HG03139 (cell line): ENCODE measurements around the gene BRMS1.
"Not testable (repeated sequence)": the region's sequence is repeated elsewhere in the genome, so short reads cannot be mapped to it uniquely, and the experiment has no call there.

ENCODE experiments used
- ATAC-seq: cut with Tn5 transposase; IDR thresholded peaks from one replicate; pipeline ENCODE4 v1.9.1; 2021; ENCODE audit not compliant: unreplicated experiment

BRMS1 gene

DNA sequence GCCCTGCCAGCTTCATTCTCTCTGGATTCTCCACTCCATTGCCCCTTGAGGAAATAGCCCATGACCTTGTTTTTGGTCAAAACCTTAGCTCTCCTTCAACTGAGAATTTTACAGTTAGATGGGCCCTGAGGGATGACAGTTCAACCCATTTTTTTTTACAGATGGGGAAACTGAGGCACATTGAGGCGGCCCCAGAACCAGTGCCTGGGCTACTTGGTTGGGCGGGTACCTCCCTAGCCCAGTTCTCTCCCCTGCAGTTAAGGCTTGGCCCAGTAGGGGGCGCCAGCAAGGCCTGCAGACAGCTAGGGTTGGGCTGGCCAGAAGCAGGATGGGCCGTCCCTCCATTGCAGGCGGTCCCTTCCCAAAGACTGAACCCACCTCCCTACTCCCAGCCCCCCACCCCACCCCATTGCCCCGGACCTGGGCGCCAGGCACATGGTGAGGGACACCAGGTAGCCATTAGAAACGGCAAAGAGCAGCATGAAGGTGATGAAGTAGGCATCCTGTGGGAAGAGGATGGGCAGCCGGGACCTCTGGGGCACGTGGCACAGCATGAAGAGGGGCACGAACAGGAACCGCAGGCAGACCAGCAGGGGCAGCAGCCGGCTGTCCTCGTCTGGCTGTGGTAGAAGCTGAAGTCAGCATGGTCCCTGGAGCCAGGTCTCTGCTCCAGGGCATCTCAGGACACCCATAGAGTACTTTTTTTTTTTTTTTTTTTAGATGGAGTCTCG, 19.1 kb upstream of the BRMS1 start:
- no peak for ATAC-seq

DNA sequence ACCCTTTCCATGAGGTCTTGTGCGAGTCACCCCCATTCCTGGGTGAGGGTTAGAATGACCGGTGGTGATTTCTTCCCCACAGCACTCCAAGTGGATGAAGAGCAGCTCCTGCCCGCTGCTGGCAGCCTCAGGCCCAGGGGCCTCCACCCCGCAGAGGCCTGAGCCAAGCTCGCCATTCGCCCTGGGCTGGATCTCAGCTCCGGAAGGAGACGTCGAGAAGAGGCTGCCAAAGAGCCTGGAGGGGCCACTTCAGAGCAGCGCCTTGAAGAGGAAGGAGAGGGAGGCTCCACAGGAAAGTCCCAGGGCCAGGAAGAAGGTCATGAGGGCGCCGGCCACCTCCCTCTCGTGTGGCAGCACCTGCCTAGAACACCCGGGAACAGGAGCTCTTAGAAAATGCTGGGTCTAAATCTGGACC, 18.3 kb upstream of the BRMS1 start:
- ATAC-seq, result no peak

DNA sequence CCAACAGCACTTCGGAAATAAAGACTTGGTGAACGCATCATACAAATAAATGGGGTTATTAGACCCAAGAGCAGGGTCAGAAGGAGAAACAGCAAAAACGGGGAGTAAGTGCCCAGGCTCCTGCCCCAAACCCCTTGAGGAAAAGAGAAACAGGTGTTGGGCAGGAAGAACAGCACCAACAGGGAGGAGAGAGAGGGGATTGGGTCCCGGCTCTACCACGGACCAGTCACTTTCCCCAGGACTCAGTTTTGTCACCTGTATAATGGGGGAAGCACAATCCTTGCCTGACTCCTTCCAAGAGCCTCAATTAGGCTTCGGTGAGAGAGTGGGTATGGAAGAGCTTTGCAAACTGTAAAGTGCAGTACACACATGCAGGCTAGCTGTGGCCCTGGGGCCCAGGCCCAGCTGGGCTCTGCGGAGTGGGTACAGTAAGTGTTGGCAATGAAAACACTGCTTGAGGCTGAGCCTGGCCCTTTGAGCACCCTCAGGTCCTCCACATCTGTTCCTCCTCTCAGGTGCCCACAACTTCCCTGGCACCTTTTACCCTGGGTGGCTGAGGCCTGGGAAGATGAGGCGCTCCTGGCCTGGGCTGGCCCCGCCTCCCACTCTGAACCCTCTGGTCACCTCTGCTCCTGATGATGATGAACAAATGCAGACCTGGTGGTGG, 17.7 kb upstream of the BRMS1 start:
- no peak for ATAC-seq

DNA sequence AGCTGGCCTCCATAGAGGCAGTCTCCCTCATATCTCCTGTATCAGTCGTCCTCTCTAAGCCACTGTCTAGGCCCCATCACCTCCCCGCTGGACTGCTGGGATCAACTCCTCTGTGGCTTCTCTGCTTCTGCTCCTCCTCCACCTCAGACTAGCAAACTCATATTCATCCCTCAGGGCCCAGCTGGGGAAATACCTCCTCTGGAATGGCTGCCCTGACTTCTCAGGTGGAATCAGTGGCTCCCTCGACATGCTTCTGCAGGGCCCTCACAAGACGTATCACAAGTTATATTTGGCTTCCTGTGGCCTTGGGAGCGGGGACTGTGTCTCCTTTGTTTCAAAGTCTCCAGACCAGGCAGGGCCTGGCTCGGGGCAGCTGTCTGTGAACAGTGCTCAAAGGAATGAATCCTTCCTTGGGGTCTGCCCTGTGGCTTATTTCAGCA, 16.6 kb upstream of the BRMS1 start:
- no peak for ATAC-seq

DNA sequence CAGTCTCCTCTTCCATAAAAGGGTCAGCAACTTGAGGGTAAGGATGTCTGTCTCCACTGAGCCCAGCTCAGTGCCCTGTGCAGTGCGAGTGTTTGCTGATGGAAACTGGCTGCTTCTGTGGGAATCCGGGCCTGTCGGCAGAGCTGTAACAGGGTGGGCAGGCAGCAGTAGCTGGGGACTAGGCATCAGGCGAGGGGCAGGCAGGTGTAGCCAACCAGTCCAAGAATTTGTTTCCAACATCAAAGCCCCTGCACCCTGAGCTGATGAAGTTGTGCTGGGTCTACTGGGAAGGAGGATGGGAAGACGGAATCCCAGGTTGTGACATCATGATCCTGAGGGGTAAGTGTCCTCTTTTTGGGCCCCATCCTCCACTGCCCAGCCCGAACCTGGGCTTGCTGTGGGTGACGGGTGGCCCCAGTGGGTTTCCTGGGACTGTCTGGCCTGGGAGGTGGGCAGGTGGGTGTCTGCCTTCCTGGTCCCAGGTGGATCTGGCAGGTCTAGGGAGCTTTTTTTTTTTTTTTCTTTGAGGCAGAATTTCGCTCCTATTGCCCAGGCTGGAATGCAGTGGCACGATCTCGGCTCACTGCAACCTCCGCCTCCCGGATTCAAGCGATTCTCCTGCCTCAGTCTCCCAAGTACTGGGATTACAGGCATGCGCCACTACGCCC, 15.6 kb upstream of the BRMS1 start:
- ATAC-seq, result no peak

DNA sequence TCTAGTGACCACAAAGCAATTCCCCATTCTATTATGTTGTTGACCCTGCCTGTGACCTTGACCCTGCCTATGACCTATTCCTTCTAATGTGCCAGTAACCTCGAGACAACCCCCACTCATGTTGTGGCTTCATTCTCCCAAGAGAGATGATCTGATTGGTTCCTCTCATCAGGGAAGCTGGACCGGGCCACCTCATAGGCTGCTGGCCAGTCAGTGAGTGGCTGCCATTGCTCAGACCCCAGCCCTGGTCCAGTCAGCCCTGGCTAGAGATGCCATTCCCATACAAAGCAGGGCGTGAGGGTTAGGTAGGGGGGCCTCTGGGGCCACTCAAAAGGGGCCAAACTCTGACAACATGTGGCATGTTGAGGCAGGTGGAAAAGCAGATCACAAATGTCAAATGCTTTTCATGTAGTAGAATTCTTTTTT, 14.8 kb upstream of the BRMS1 start:
- no peak for ATAC-seq

DNA sequence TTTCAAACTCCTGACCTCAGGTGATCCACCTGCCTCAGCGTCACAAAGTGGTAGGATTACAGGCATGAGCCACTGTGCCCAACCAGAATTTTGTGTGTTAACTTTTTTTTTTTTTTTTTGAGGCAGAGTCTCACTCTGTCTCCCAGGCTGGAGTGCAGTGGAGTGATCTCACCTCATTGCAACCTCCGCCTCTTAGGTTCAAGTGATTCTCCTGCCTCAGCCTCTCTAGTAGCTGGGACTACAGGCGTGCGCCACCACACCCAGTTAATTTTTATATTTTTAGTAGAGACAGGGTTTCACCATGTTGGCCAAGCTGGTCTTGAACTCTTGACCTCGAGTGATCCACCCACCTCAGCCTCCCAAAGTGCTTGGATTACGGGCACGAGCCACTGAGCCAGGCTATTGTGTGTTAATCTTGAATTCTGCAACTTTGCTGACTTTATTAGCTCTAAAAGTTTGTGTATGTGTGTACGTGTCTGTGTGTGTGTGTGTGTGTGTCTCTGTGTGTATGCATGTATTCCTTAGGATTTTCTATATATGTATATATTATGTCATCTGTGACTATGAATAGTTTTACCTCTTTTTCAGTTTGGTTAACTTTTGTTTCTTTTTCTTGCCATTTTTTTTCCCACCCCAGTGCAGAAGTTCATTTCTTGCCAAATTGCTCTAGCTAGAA, 5.8 kb upstream of the BRMS1 start:
- ATAC-seq, result not testable (repeated sequence)

DNA sequence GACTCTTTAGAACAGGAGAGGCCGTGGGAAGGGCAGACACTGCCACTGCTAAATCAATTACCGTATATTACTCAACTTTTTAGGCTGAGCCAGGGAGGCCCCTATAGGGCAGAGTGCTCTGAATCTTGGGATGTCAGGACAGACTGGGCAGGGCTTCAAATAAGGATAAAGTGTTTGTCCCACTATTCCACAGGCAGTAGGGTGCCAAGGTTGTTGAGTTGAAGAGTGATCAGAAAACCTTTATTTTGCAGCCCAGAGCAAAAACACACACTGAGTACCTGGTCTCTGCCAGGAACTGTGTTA, 4.1 kb upstream of the BRMS1 start:
- ATAC-seq, result no peak

DNA sequence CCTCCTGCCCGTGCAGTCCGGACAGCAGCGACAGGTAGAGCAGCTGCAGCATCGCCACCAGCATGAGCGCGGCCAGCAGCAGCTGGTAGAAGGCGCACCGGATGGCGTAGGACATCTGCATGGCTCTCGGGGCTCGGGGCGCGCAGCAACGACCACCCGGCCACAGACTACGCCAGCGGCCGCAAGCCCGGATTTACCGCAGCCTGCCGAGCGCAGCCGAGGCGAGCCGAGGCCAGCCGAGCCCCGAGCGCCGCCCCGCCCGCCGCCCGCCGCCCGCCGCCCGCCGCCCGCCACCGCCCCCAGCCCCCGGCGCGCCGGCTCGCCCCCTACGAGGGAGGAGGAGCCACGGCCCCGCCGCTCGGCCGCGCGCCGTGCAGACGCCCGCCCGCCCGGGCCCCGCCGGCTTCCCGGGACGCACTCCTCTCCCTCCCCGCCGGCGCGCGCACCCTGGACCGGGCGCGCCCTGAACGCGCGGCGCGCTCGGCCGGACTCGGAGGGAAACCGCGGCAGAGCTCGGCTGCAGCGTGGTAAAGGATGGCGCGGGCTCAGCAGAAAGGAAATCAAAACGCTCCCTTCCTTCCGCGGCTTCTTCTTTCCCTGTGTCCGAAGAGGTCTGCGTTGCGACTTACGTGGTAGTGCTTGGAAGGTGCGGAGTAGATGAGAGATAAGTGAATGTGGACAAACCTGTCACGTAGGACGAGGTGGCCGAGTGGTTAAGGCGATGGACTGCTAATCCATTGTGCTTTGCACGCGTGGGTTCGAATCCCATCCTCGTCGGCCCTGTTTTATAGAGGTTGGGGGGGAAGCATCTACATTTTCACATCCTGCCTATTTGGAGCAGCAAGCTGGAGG, 2.7 kb upstream of the BRMS1 start, which contains the start of gene B4GAT1:
TSS of gene B4GAT1 (minus strand) at position 205 of the 852 bp plus-strand sequence. CDS start at position 121, 84 bp downstream.
- ATAC-seq, result peak; percentile 39

DNA sequence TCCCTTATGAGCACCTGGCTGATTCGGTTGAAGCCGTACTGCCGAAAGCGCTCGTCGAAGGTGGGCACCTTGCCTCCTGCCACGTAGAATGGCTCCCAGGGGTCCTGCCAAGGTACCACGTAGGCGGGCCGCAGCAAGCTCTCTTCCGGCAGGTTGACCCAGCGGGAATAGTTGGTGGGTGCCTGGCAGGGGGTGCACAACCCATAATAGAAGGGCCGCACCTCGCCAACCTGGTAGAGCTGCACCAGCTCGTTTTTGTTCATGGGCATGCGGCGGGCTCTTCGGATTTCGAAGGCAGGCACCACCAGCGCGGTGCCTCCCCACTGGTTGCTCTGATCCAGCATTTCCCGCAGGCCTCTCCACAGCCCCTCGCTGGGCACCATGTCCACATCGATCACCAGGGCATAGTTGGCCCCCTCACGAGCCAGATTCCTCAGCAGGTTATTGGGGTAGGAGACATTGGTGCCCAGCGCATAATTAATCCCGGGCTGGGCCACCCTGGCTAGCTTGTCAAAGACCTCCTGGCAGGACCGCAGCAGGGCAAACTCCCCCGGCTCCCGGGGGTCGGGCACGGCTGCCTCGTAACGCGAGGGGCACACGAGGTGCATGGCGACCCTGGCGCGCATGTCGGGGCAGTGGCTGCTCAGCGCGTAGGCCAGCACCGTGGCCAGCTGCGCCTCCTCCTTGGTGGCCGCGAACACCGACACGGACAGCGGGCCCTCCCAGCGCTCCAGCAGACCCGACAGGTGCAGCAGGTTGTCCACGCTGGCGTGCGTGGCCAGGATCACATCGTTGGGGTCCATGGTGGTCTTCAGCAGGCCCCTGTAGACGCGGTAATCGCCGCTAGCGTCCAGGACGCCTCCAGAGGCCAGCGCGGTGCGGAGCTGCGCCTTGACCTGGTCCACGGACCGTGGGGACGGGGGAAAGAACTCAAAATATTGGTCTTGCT, 1.8 kb upstream of the BRMS1 start:
- no peak for ATAC-seq

DNA sequence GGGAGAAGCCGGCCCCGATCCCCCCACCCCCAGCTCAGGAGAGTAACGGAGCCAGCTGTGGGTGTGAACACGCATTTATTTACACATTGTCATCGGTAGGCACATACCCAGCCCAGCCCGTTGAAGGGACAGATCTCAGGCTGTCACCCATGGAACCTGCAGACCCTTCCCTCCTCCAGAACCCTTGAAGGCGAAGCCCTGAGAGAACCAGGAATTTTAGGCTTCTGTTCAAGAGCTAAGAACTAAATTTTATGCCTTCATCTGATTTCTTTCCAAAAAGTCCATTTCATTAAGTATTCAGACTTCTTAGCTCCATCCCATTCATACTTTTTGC, 379 bp upstream of the BRMS1 start:
- peak; percentile 3 for ATAC-seq

DNA sequence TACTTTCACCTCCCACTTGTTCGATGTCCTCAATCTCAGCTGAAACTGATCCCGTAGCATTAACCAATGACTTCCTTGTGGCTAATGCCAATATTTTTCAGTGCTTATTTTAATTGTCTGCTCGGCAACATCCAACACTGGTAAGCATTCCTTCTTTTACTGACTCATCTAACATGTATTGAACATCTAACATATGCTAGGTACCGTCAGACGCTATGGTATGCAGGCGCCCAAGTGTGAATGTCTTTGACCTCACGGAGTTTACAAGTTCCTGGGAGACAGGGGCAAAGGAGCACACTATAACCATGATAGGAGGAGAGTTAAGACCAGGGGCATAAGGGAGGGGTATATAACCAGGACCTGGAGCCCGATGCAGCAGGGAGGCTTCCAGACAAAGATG, 1.7 kb downstream of the BRMS1 start:
- no peak for ATAC-seq

DNA sequence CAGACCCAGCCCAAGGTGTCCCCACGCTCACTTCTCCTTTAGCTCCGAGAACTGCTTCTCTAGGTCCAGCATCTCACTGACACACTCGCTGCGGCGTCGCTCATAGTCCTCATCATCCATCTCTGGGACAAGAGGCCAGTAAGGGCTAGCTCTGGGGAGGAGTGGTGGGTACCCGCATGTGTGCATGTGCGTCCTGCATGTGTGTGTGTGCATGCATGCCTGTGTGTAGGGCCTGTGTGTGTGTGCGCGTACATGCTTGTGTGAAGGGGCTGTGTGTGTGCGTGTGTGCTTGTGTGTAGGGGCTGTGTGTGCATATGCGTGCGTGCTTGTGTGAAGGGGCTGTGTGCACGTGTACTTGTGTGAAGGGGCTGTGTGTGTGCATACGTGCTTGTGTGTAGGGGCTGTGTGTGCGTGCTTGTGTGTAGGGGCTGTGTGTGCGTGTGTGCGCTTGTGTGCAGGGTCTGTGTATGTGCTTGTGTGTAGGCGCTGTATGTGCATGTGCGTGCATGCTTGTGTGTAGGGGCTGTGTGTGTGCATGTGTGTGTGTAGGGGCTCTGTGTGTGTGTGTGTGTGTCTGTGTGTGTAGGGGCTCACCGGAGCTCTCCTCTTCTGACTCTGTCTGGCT, 3.3 kb downstream of the BRMS1 start:
- no peak for ATAC-seq

DNA sequence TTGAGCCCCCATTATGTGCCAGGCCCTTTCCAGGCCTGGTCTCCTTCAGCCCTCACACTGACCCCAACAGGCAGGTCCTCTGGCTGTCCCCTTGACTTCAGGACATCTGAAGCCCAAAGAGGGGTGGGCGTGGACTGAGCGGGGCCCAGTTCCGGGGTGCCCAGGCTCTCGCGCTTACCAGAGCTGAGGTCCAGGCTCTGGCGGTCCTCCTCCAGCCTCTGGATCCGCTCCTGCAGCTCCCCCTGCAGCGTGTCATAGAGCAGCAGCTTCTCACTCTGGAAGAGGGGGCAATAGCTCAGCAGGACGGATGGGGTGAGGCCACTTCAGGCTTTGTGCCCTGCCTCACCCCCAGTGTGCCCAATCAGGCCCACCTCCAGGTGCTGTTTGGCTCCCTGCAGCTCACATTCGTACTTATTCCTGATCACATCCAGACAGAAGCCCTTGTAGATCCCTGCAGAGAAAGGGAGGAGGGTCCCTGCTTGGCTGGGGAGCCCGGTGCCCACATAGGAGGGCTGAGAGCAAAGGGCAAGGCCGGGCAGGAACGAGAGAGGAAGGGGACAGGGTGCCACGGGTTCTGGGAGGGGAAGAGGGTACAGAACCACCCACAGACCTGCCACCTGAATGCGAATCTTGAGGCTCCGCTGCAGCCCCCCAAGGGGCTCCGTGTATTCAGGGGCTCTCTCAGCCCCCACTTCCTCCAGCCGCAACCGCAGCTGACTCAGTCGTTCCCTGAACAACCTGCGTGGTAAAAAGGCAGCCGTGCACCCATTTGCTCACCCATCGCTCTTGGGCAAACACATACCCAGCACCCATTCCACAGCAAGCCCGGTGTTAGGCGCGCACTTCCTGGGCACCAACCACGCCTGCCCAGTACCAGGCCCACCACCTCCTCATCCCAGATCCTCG, 4.1 kb downstream of the BRMS1 start:
- ATAC-seq, result no peak

DNA sequence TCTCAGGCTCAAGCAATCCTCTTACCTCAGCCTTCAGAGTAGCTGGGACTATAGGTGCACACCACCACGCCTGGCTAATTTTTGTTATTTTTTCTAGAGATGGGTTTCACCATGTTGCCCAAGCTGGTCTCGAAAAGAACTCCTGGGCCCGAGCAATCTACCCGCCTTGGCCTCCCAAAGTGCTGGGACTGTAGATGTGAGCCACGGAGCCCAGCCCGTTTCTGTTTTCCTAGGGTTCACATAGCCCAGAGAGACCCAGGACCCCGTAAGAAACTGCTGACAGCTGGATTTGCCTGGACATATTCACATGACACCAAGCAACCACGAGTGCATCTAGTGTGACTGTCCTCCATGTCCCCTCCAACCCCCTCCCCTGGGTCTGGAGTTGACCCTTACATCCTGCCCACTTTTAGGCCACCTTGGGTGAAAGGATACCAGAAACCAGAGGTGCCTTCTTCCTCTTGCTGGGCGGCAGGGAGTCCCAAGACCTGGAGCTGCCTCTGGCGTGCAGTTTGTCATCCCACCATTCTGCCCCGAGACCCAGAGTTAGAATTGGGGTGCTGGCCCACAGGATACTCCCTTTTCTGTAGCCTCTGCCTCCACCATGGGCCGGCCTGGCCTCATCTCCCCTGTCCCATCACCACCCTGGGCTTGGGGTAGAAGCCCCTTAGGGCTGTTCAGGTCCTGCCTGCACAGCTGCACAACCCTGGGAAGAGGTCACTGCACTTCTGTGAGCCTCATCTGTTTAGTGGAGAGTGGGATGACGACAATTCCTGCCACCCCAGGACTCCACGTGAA, 5.0 kb downstream of the BRMS1 start:
- ATAC-seq, result no peak

DNA sequence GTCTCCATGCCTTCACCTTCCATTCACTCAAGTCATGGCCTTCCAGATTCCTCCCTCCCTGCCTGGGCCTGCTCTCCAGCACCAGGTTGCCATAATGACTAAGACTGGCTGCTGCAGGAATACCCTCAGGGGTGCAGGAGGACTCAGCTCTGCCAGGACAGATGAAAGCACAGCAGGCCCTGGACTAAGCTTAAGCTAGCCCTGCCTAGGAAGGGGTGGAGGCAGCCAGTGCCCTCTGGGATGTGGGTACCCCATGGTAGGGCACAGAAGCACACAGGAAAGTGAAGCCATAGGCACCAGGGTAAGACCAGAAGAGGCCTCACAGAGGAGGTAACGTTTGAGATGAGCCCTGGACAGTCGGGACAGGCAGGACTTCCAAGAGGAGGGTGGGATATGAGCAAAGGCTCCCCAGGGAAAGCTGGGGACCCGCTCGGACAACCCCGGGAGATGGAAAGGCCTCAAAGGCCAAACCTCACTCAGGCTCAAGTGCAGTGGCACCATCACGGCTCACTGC, 5.7 kb downstream of the BRMS1 start:
- no peak for ATAC-seq
